SU-DHL-6 (cell line): Measurements from ENCODE around the gene ZNF823.

Experiments
- EZH2phosphoT487 ChIP-seq: fragments of 200-600 bp; sonication (generic), shearing (Covaris generic); conservative IDR thresholded peaks from 2 replicates; pipeline ENCODE4 v1.6.1; 2018; ENCODE audit warnings: mild to moderate bottlenecking, antibody characterized with exemption, low read length, moderate library complexity, mixed read lengths
- TF ChIP-seq, protein P1 (sequence below): fragments of 200-600 bp; sonication (generic); IDR thresholded peaks from one replicate; pipeline ENCODE4 v1.5.1; 2017; ENCODE audit warnings: antibody characterized with exemption, mild to moderate bottlenecking, low read length, moderate library complexity; ENCODE audit not compliant: insufficient read depth, poor library complexity, severe bottlenecking

DNA sequence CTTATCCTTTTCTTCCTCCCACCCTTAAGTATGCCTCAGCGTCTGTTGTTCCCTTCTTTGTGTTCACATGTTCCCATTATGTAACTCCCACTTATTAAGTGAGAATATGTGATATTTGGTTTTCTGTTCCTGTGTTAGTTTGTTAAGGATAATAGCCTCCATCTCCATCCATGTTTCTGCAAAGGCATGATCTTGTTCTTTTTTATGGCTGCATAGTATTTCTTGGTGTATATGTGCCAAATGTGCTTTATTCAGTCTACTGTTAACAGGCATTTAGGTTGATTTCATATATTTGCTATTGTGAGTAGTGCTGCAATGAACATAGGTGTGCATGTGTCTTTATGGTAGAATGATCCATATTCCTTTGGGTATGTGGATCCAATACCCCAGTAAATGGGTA lies 24.9 kb upstream of the ZNF823 start:
- TF ChIP-seq, protein P1, sequence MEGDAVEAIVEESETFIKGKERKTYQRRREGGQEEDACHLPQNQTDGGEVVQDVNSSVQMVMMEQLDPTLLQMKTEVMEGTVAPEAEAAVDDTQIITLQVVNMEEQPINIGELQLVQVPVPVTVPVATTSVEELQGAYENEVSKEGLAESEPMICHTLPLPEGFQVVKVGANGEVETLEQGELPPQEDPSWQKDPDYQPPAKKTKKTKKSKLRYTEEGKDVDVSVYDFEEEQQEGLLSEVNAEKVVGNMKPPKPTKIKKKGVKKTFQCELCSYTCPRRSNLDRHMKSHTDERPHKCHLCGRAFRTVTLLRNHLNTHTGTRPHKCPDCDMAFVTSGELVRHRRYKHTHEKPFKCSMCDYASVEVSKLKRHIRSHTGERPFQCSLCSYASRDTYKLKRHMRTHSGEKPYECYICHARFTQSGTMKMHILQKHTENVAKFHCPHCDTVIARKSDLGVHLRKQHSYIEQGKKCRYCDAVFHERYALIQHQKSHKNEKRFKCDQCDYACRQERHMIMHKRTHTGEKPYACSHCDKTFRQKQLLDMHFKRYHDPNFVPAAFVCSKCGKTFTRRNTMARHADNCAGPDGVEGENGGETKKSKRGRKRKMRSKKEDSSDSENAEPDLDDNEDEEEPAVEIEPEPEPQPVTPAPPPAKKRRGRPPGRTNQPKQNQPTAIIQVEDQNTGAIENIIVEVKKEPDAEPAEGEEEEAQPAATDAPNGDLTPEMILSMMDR, result no peak
- TF ChIP-seq EZH2phosphoT487, result no peak
